ENCODE data around the gene KCTD17. TPM values are rescaled to one million over a fixed set of nuclear protein-coding genes. Genes with fewer than 3 reads are reported as not detected.

Gene KCTD17
- total and polyA plus RNA-seq, 2 of the 13 experiments (the other 11 are each of a cell fraction or from before 2014, with no cell fraction given): 5.3 to 11.7 TPM

DNA sequence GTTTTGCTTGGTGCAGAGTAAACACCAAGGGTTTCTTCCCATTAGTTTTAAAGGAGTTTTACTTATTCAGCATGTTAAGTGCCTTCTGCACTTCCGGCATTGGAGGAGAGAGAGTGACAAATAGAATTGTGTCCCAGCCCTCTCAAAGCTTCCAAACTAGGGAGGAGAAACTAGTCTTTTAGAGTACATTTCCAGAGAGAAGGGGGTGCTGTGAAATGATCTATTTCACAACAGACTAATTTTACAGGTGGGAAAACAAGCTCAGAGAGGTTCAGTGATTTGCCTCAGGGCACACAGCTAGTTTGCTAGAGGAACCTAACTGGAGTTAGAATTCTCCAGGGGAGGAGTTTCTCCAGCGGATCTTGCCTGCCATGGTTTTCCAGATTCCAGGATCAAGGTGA is 19.4 kb upstream of the KCTD17 start (continued):
- TF ChIP-seq, protein P1, sequence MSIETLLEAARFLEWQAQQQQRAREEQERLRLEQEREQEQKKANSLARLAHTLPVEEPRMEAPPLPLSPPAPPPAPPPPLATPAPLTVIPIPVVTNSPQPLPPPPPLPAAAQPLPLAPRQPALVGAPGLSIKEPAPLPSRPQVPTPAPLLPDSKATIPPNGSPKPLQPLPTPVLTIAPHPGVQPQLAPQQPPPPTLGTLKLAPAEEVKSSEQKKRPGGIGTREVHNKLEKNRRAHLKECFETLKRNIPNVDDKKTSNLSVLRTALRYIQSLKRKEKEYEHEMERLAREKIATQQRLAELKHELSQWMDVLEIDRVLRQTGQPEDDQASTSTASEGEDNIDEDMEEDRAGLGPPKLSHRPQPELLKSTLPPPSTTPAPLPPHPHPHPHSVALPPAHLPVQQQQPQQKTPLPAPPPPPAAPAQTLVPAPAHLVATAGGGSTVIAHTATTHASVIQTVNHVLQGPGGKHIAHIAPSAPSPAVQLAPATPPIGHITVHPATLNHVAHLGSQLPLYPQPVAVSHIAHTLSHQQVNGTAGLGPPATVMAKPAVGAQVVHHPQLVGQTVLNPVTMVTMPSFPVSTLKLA (IDR thresholded peaks at IDR 0.05): no peak
- TF ChIP-seq TCF7L2 (IDR thresholded peaks at IDR 0.05; ENCODE audit: low read depth, low read length) (no peak), BCL6 (CRISPR knock-in tag; IDR thresholded peaks at IDR 0.05) (peak; percentile 6; the same call in 1 of the 2 replicates), ZNF558 (CRISPR knock-in tag; IDR thresholded peaks at IDR 0.05; ENCODE audit: borderline replicate concordance) (no peak), SMARCC2 (IDR thresholded peaks at IDR 0.05) (no peak), ZNF12 (CRISPR knock-in tag; IDR thresholded peaks at IDR 0.05) (no peak), RAD51 (IDR thresholded peaks at IDR 0.05; ENCODE audit: borderline replicate concordance) (no peak), POLR2AphosphoS2 (IDR thresholded peaks at IDR 0.05; ENCODE audit: low read depth, low read length) (no peak)
- TF ChIP-seq, protein P2, sequence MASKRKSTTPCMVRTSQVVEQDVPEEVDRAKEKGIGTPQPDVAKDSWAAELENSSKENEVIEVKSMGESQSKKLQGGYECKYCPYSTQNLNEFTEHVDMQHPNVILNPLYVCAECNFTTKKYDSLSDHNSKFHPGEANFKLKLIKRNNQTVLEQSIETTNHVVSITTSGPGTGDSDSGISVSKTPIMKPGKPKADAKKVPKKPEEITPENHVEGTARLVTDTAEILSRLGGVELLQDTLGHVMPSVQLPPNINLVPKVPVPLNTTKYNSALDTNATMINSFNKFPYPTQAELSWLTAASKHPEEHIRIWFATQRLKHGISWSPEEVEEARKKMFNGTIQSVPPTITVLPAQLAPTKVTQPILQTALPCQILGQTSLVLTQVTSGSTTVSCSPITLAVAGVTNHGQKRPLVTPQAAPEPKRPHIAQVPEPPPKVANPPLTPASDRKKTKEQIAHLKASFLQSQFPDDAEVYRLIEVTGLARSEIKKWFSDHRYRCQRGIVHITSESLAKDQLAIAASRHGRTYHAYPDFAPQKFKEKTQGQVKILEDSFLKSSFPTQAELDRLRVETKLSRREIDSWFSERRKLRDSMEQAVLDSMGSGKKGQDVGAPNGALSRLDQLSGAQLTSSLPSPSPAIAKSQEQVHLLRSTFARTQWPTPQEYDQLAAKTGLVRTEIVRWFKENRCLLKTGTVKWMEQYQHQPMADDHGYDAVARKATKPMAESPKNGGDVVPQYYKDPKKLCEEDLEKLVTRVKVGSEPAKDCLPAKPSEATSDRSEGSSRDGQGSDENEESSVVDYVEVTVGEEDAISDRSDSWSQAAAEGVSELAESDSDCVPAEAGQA (IDR thresholded peaks at IDR 0.05; ENCODE audit: low read depth): no peak
- TF ChIP-seq, protein P2 (CRISPR knock-in tag; IDR thresholded peaks at IDR 0.05; ENCODE audit: borderline replicate concordance): no peak
